CD4-positive, alpha-beta T cell treated with Interleukin-21 for 1 hour (primary cell): Measurements from ENCODE around the gene AATK.

Source experiments
- DNase-seq: peaks from one replicate; pipeline ENCODE4 v3.0.0-alpha.2; 2020

AATK gene

GRCh38 chr17:81179861-81180260, 13.8 kb upstream of the AATK start:
- no peak for DNase-seq

GRCh38 chr17:81179220-81179619, 13.2 kb upstream of the AATK start:
- no peak for DNase-seq

DNA sequence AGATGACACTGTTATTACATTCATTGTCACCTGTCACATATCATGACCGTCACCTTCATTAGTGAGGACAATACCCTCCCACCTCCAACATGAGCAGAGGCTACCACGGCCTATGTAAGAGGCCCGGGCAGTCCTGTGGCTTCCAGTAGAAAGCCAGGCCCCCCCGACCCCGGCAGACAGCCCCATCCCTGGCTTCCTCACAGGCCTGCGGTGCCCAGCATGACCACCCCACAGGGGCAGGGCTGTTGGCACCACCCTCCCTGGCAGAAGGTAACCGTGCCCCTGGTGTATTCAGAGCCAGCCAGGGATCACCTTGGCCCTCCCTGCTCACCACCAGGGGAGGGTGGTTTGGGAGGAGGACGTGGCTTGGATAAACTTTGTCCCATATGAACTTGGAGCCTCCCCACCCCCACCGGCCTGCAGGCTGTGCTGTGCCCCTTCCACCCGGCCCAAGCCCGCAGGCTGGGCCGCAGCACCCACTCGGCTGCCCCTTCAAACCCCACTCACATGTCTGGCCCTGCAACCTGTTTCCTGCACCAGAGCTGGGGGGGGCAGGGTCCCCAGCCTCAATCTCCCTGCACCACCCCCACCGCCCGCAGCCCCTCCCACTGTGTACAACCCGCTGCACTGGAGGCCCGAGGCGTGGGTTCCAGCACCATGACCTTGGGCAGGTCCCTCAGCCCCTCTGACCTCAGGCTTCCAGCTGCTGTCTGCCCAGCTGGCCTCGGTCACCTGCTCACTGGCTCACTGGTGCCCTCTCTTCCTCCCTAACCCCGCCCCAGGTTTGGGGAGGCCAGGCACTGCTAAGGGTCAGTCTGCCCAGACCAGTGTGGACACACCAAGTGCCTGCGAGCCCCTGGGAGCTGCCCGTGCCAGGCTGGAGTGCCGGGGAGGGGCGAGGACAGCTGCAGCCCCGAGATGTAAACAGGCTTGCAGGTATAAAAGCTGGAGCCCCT, 12.4 kb upstream of the AATK start:
- DNase-seq = no peak

GRCh38 chr17:81176666-81177065, 10.6 kb upstream of the AATK start:
- DNase-seq = no peak

GRCh38 chr17:81173762-81174155, 7.7 kb upstream of the AATK start:
- DNase-seq = no peak

DNA sequence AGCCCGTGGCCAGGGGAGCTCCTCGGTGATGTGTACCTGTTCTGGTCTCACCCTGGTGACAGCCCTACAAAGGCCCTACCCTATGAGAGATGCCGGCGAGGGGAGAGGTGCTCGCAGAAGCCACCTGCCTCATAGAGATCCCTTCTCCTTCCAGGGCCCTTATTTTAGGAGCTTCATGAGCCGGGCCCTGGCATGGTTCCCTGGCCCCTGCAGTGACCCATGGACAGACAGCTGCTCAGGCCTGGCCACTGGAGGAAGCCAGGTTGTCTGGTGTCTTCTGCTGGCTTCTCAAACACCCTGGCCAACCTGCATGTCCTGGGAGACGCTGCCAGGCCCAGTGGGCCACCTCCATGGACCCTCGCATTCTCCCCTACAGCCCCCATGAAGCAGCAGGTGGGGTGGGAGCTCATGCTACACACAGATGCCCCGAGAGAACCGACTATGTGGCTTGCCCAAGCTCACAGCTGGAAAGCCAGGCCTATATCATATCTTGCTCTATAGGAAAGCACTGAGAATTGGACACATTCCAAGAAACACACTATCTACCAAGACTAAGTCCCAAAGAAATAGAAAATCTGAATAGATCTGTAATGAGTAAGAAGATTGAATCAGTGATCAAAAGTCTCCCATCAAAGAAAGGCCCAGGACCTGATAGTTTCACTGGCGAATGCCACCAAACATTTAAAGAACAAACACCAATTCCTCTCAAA, 7.2 kb upstream of the AATK start:
- no peak for DNase-seq

- no peak for DNase-seq
Measured at GRCh38 chr17:81171941-81172340, 5.9 kb upstream of the AATK start.

DNA sequence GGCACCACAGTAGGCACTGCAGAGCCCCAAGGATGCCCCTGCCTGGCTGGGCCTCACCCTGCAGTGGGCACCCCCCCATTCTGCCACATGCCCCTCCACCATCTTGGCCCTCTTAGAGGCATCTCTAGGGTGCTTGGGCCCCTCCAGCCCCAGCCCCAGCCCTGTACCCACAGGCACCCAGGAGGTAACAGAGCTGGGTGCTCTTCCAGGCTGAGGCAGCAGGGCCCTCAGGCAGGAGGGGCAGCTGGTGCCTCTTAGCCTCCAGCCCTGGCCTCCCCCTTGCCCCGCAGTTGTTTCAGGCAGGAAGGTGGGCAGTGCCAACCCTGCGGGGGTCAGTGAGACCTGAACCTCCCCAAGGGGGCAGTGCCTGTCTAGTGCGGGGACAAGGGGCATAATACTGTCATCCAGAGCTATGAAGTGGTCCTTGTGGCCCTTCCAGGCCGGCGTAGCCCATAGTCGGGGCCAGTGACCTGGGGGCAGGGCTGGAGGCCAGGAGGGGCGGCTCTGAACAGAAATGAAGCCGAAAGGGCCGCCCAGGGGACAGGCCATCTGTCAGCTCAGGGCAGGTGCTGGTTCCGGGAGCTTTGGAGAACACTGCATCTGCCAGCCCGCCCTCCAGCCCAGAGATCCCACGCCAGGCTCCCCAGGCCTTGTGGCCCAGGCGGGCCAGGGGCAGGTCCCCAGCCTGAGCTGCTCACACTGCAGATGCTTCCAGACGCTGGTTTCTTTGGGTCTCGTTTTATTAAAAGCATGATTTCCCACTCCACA, 4.9 kb upstream of the AATK start:
- no peak for DNase-seq

DNA sequence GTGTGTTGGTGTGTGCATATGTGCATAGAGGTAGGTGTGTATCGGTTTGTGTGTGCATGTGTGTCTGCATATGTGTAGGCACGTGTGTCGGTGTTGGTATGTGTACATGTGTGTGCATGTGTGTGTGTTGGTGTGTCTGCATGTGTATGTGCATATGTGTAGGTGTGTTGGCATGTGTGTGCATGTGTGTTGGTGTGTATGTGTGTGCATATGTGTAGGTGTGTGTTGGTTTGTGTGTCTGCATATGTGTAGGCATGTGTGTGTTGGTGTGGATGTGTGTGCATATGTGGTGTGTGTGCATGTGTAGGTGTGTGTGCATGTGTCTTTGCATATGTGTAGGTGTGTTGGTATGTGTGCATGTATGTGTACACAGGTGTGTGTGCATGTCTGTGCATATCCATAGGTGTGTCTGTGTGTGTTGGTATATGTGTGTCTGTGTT, 3.9 kb upstream of the AATK start:
- DNase-seq = no peak

DNA sequence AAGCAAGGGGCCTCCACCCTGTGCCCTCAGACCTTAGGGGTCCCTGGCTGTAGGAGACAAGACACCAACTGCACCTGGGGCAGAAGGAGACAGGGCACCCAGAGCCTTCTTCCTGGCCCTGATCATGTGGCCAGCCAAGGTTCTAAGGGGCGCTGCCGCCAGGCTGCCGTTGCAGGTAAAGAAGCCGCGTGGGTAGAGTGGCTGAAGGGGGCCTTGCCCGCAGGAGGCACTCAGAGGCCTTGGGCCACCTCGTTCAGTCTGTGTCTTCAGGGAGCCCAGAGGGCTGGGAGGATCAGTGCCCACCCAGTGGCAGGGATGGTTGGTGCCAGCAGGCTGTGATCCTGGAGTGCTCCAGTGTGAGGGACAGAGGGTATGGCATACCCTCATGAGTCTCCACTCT, 1.6 kb upstream of the AATK start:
- no peak for DNase-seq

DNA sequence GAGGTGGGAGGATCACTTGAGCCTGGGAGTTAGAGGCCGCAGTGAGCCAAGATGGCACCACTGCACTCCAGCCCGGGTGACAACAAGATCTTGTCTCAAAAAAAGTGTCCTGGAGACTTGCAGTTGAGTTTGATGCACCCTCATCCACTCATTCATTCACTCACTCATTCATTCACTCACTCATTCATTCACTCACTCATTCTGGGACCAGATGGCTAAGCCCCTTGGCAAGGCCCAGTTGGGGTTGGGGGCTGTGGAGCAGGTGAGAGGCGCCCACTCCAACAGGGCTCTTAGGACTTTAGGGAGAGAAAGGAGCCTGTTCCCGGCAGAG, 1.1 kb upstream of the AATK start:
- no peak for DNase-seq

GRCh38 chr17:81165246-81166032, 582 bp downstream of the AATK start, which contains the start of gene PVALEF:
PVALEF (plus strand) TSS chr17:81165507; CDS start chr17:81181227, 15,720 bp downstream.
- no peak for DNase-seq

DNA sequence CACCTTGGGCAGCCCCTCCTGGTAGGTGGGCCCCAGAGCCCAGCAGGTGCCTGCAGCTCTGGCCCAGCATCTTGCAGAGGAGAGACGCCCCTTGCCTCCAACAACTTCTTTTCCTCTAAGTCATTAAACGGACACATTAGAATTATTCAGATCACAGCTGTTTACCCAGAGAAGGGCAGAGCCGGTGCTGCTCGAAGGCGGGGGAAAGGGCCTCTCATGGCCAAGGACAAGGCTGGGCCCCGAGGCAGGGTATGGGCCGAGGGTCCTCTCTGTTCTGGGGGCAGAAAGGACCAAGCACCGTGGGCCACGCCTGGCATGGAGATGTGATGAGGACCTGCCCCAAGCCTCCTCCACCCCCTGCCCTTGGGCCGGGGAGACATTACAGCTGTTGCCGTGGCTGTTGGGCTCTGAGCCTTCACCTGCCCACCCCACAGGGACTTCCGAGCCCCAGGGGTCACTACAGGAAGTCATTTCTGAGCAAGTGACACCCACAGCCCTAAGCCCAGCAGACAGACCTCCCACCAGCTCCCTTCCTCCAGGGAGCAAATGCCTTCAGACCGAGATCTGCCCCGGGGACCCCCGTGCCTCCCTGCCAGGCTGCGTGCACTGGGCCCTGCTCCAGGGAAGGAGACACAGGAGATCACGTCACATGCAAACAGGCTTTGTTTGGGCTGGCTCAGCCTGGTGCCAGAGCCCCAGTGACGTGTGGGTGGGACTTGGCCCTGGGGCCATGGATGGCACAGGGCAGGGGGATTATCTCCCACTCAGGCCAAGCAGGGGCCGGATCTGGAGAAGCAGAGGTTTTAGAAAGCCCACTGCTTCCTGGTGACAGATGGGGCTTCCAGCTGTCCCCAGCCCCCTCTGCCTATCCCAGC, 1.4 kb downstream of the AATK start:
- DNase-seq = no peak

DNA sequence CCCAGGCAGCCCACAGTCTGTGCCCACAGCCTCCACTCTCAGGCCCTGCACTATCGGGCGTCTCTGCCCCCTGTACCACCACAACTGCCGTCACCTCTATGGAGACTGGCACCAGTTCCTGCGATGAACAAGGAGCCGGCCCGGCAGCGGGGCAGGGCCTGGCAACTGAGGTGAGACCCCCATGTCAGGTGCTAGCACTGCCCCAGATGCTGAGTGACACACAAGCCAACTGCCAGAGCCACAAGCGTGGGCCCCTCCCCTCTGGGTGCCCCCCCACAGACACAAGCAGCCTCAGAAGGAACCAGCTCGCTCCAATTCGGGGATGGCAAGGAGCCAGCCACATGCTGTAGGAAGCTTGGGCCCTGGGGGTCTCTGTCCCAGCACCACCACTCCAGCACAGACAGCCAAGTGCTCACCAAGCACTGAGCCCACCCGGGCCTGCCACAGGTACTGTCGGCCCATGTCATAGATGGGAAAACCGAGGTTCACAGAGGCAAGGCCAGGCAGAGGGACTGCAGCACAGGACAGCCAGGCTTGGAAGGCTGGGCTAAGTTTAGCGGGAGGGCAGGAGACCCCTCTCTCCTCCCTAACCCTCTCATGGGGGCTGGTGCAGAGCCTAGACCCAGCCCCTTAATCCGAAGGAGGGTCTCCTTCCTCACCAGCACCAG, 2.2 kb downstream of the AATK start:
- no peak for DNase-seq

- DNase-seq = no peak
Measured at GRCh38 chr17:81163051-81163695, 2.8 kb downstream of the AATK start.

DNA sequence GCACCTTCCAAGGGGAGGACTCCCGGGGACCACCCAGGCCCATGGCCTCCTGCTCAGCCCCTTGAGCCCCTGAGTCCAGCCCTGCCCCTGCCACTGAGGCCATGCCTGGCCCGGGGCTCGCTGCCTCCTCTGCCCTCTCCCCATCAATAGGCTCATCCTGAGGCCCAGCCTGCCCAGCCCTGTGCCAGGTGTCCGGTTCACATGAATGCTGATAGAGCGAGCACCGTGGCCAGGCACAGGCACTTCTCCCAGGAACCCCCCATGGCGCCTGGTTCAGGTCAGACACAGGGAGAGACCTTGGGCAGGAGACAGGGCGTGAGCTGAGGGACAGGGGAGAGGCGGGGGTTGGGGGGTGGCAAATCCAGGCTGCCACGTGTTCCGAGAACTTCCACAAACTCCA, 3.5 kb downstream of the AATK start:
- DNase-seq = no peak

DNA sequence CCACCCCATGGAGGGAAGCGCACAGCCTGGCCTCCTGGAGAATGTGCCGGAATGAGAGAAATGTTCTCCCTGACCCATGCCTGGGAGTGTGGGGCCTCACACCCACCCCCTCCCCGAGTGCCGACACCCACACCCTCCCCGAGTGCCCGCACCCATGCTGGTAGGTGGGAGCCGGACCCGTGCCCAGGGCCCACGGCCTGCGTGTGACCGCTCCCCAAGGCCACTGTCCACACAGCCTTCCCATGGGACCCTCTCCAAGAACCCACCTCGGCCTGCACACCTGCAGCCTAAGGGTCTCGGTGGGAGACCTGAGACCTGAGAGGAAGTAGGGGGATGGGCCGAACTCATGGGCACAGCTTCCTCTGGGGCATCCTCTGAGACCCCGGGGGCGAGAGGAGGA, 4.0 kb downstream of the AATK start:
- DNase-seq = no peak

DNA sequence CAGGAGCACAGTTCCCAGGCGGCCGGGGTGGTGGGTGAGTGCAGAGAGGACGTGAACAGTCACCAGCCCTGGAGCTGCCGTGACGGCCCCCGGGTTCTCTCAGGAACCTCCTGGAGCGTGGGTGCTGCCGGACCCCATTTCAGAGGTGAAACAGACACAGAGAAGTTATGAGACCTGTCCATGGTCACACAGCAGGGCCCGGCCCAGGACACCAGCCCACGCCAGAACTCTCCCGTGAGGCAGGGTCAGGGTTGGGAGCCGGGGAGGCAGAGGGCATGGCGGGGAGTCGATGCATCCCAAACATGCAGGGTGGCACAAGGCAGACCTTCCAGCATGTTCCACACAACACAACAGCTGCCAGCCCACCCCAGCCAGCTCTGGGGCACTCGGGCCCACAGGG, 4.5 kb downstream of the AATK start:
- no peak for DNase-seq

DNA sequence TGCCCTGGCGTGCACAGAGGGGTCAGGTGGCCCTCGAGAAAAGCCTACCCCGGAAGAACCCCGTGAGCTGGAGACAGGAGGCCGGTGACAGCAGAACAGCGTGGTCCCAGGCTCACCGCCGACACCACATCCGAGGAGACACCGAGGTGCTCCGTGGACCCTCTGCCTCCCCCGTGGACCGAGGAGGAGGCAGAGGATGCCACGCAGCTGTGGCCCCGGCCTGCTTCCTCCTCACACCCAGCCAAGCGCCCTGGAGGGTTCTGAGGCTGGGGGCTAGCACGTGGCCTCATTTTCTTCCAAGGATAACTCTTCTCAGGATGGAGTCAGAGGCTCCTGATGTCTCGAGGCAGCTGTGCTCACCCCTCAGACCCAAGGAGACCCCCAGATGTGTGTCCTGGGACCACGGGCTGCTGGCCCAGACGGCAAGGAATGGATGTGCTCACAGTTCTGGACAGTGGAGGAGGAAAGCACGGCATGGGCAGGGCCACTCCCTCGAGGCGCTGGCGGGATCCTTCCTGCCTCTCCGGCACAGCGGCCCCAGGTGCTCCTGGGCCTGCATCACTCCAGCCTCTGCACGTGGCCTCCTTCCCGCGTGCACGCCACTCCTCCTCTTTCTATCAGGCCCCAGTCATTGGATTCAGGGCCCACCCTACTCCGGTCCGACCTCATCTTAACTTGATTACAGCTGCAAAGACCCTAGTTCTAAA, 5.1 kb downstream of the AATK start:
- DNase-seq = no peak

- DNase-seq = peak; percentile 5
Measured at GRCh38 chr17:81160306-81160705, 5.7 kb downstream of the AATK start.
